ENCODE measurements around the gene CGB8. TPM values are rescaled to one million over a fixed set of nuclear protein-coding genes. Genes with fewer than 3 reads are reported as not detected.

CGB8 gene
- total RNA-seq, 1 experiment from 2014 or later: 0.34 TPM

GRCh38 chr19:49059053-49059452, 10.1 kb upstream of the CGB8 start (continued):
- TF ChIP-seq EZH2 (IDR thresholded peaks at IDR 0.05): no peak
- no peak for TF ChIP-seq SP1 (IDR thresholded peaks at IDR 0.05; ENCODE audit: low read depth)
- TF ChIP-seq JUND (IDR thresholded peaks at IDR 0.05): no peak

GRCh38 chr19:49058562-49058961, 9.7 kb upstream of the CGB8 start:
- no peaks in the 10 kb centered on the region; the same call in 1 of the 2 replicates for H3K79me2 ChIP-seq (ENCODE audit: insufficient read depth, low read length)
- no peaks in the 10 kb centered on the region for H3K27me3 ChIP-seq (ENCODE audit: insufficient read depth, low read length)
- no peak overlapping the region for H3K9ac ChIP-seq (ENCODE audit: low read length)
- H3K27ac ChIP-seq (ENCODE audit: low read depth, low read length): no peak overlapping the region; the same call in 1 of the 2 replicates
- POLR2A ChIA-PET: interaction anchor here (1.3 kb wide), 1 partner anchor 413 kb away, joined by 3 read pairs; the partner anchor contains the start of gene CA11
- CTCF ChIA-PET: interaction anchor here (4.1 kb wide), 1 partner anchor 66 kb away, joined by 20 read pairs; the partner anchor contains the start of genes GYS1 and RUVBL2
- TF ChIP-seq EZH2phosphoT487 (IDR thresholded peaks at IDR 0.05; ENCODE audit: borderline replicate concordance) (no peak), JUND (IDR thresholded peaks at IDR 0.05) (no peak)
- H3K9me3 ChIP-seq (ENCODE audit: control insufficient read depth in 1 of 2, insufficient read depth in 1 of 2, low read depth in 1 of 2, low read length in 2 of 2): no peaks in the 10 kb centered on the region
- no peaks in the 10 kb centered on the region for H3K36me3 ChIP-seq (ENCODE audit: control insufficient read depth in 1 of 2, insufficient read depth in 2 of 2, low read length in 2 of 2)
- no peak overlapping the region for H2AFZ ChIP-seq (ENCODE audit: low read depth, low read length, poor library complexity, severe bottlenecking)
- RAD21 ChIA-PET (ENCODE audit: low non-redundant PET in 1 of 2, low total read pairs in 2 of 2, uncharacterized antibody in 2 of 2, unreplicated experiment in 2 of 2): no interaction called here
- no peaks in the 10 kb centered on the region for H3K9me2 ChIP-seq (ENCODE audit: insufficient read depth)
- peak overlapping the region; percentile 81 for H3K4me2 ChIP-seq (ENCODE audit: low read length)
- intact Hi-C loops (cut with micrococcal nuclease): no loop called here
- H3K4me3 ChIP-seq (replicated peaks in 1 of 2; ENCODE audit: low read depth in 1 of 2, low read length in 2 of 2): no peak overlapping the region
- H4K20me1 ChIP-seq (ENCODE audit: insufficient read depth): no peaks in the 10 kb centered on the region
- ATAC-seq (peak; percentile 17; the same call in 1 of the 2 replicates), DNase-seq (ENCODE audit: low read depth, low spot score) (no peak)
- BruUV-seq (replicated peaks): no TSS peak
- H3K4me1 ChIP-seq (ENCODE audit: control insufficient read depth in 1 of 2, insufficient read depth in 2 of 2, low read length in 2 of 2): peaks cover 24 to 70% of the 10 kb centered on the region in 2 experiments

GRCh38 chr19:49057636-49058234, 8.8 kb upstream of the CGB8 start, which contains the start of gene CGB7:
Gene CGB7, minus strand, starts transcription at chr19:49057749. Its CDS starts 2,374 bp downstream, at chr19:49055375.
- intact Hi-C loops (cut with micrococcal nuclease): no loop called here
- Histone ChIP-seq H3K9me2 (ENCODE audit: insufficient read depth) (no peaks in the 10 kb centered on the region), H3K27ac (ENCODE audit: low read depth, low read length) (peak within 1 kb of the TSS; percentile 81), H4K20me1 (ENCODE audit: insufficient read depth) (no peaks in the 10 kb centered on the region), H3K4me3 (replicated peaks in 1 of 2; ENCODE audit: low read depth in 1 of 2, low read length in 2 of 2) (peak within 1 kb of the TSS; percentile 65 to 67), H3K4me1 (ENCODE audit: control insufficient read depth in 1 of 2, insufficient read depth in 2 of 2, low read length in 2 of 2) (peaks cover 18 to 62% of the 10 kb centered on the region in 2 experiments), H3K9me3 (ENCODE audit: control insufficient read depth in 1 of 2, insufficient read depth in 1 of 2, low read depth in 1 of 2, low read length in 2 of 2) (no peaks in the 10 kb centered on the region), H3K9ac (ENCODE audit: low read length) (peak within 1 kb of the TSS; percentile 73), H3K79me2 (ENCODE audit: insufficient read depth, low read length) (no peaks in the 10 kb centered on the region; the same call in 1 of the 2 replicates), H3K4me2 (ENCODE audit: low read length) (peak within 1 kb of the TSS; percentile 81), H2AFZ (ENCODE audit: low read depth, low read length, poor library complexity, severe bottlenecking) (no peak within 1 kb of the TSS), H3K27me3 (ENCODE audit: insufficient read depth, low read length) (no peaks in the 10 kb centered on the region), H3K36me3 (ENCODE audit: control insufficient read depth in 1 of 2, insufficient read depth in 2 of 2, low read length in 2 of 2) (no peaks in the 10 kb centered on the region)
- POLR2A ChIA-PET: interaction anchor here (1.2 to 1.7 kb wide), 4 partner anchors 13 to 412 kb away, joined by 3 to 4 read pairs (median 4); partner anchors contain the start of genes CA11, GYS1 and RUVBL2
- RAD21 ChIA-PET (ENCODE audit: low non-redundant PET in 1 of 2, low total read pairs in 2 of 2, uncharacterized antibody in 2 of 2, unreplicated experiment in 2 of 2): no interaction called here
- no peak for DNase-seq (ENCODE audit: low read depth, low spot score)
- CTCF ChIA-PET: interaction anchor here (0.8 to 4.1 kb wide), 7 partner anchors 16 to 65 kb away, joined by 3 to 20 read pairs (median 3); partner anchors contain the start of genes CGB2, GYS1 and RUVBL2
- BruUV-seq (replicated peaks): no TSS peak
- ATAC-seq: peak; percentile 72
- TF ChIP-seq CTCF (IDR thresholded peaks at IDR 0.05 in 2 of 3, conservative IDR thresholded peaks at IDR 0.05 in 1 of 3; ENCODE audit: borderline replicate concordance in 1 of 3, insufficient read depth in 1 of 3, low read depth in 2 of 3, low read length in 2 of 3) (no peak), POLR2AphosphoS5 (IDR thresholded peaks at IDR 0.05; ENCODE audit: low read depth, low read length) (peak; percentile 63; the same call in 1 of the 2 replicates), ATF3 (IDR thresholded peaks at IDR 0.05) (no peak), EZH2 (IDR thresholded peaks at IDR 0.05) (no peak), EGR1 (IDR thresholded peaks at IDR 0.05; ENCODE audit: low read depth) (no peak)
